Left renal pelvis (tissue), 4 donors: ENCODE results near the gene SLC45A2. TPM values are rescaled to one million over a fixed set of nuclear protein-coding genes. Genes with fewer than 3 reads are reported as not detected.
"Not testable (repeated sequence)": the region's sequence is repeated elsewhere in the genome, so short reads cannot be mapped to it uniquely, and the experiment has no call there.

Experiments
- DNase-seq, 4 donors: peaks; one replicate each; pipeline ENCODE4 v3.0.0-alpha.2; 2013; ENCODE audit warnings: low read depth in 4 of 4, low spot score in 3 of 4
- polyA plus RNA-seq, 4 donors: library from polyadenylated mRNA; unstranded; fragments of 120-200 nt; gene quantifications; one replicate each; pipeline ENCODE4 v1.2.1, GENCODE V29; 2013; ENCODE audit not compliant: insufficient read length in 4 of 4

Gene SLC45A2
- polyA plus RNA-seq, 4 donors, result 0.14 to 1.1 (median 0.38) TPM

DNA sequence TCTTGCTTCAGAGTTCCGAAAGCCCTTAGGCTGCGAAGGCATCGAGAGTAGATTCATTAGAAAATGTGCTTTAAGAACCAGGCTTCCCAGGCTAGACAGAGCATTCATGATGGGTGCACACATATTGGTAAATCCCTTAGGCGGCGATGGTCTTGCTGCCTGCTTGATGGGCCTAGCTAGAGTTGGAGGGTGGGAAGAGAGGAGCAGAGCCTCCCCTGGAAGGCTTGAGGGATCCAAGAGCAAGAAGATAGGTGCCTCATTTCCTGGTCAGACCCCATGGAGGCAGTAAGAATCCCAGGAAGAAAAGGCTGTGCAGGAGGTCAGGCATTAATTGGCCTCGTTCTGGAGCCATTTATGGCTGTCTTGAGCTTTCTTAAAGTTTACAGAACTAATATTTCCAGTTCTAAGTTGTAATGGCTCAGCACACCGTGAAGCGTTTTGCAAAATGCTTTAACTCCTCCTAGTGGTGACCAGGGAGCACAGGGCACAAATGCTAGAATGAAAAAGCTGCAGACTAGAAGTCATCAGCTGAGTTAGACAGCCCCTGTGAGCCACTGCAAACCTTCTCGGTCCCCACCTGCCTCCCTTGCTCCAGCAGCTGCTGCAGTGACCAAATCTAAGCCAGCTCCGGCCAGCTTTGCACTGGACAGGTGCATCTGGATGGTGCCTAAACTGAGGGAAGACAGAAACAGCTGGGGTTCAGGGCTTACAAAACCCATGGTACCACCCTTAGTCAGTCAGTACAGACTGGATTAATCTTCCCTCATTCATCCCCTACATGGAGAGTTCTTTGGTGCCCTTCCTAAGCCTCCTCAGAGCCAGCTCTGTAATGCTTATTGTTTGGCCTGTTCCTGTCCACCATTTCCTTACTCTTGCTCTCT is 14.7 kb downstream of the SLC45A2 start:
- DNase-seq, result peak in 3 of 4 donors; percentile 18 to 35 (median 26)

DNA sequence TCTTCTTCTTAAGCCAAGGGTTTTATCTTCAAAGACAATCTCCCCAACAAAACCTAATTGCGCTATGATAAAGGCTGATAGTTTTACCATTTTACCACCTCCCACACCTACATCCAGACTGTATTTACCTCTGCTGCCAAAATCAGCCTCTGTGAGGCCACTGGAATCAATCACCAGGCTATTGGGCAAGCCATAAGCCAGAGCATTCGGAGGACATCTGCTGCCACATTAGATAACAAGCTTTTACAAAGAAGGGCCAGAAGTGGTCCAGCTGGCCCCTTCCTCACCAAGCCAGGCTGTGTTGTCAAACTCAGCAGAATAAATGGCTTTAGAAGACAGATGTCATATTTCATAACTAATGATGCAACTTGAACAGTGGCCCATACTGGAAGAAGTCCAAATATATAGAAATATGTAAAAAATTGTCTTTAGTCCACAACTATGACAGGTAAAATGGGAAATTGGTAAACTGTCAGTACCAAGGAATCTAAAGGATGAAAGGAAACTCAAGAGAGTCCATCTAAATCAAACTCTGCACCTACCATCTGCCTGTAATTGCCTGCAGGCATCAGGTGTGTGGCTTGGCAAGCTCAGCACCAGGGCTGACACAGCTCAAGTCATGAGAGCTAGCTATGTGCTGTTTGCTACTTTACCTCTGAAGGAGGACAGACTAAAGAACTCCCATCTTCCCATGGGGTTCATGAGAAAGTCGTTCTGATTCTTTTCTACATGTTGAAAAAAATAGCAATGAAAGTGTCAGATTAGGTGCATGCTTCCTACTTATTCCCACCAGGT is 16.1 kb downstream of the SLC45A2 start:
- no peak for DNase-seq

DNA sequence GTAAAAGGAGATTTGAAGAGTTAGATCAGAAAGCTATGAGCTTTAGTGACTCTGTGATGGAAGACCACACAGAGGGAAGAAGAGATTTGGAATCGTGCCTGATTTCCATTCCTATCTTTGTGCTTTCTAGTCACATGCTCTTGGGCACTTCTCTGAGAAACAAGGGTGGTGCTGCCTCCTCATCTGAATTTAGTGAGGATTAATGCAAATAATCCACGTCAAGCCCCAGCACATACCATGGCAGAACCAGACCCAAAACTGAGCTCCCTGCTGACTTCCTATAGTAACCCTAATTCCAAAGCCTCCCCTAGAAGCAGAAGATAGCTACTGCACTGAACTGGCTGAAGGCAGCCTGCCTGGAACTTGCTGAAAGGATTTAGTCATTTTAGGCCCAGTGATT is 17.7 kb downstream of the SLC45A2 start:
- no peak for DNase-seq

DNA sequence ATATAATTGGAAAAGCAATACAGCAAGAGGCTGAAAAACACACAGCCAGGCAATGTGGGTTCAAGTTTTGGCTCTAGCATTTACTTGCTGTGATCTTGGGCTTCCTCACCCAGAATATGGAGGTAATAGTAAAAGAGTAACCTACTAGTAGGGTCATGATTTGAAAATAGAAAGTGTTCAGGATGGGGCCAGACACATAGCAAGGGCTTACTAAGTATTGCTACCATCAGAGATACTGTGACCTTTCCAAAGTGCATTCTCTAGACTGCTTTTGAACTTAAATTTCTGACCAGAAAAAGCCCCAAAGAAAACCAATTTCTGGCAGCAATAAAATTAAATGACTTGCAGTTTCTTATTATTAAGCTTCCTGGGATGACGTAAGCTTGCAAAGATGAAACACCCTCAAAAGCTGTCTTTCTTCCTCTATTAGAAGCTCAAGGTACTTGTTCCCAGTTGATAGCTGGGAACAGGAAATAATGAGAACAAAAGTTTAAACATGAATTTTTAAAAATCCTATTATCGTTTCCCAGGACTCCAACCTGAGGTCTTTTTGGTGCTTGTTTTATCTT is 20.3 kb downstream of the SLC45A2 start:
- no peak for DNase-seq

DNA sequence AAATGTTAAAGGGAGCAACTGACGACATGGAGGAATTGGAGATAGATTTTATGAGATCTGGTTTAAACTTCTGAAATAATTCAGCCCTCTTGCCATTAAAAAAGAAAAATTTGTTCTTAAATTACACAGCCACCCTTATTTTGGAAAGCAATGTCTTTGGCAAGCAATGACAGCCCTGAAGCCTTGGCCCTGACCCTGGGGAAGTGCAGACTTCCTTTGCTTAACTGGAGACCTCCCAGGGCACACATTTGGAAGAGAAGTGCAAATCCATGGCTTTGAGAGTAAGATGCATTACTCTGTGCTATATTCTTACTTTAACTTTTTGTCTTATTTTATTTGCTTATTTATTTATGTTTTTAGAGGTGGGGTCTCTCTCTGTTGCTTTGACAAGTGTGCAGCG is 26.3 kb downstream of the SLC45A2 start:
- no peak for DNase-seq

DNA sequence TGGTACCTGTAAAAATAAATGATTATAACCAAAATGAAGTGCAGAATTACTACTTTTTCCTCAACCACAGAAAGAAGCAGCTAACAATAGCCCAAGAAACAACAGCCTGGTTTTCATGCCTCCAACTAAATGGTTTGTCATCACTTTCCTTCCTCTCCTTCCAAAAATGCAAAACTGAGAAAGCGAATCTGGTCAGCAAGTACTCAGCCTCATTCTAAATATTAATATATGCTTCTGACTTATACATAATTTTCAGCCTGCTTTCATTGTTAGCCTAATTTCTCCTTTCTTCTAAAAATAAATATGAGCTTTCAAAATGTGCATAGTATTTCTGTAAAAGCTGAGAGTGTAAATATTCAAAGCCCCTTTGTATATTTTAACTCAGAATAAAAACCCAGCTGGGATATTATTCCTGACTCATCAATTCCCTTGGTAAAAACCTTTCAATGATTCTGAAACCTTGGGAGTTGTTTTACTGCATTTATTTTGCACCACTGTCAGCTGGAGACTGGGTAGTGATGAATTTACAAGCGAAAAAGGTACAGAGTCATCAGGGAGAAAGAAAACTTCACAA is 26.8 kb downstream of the SLC45A2 start:
- DNase-seq, result no peak

DNA sequence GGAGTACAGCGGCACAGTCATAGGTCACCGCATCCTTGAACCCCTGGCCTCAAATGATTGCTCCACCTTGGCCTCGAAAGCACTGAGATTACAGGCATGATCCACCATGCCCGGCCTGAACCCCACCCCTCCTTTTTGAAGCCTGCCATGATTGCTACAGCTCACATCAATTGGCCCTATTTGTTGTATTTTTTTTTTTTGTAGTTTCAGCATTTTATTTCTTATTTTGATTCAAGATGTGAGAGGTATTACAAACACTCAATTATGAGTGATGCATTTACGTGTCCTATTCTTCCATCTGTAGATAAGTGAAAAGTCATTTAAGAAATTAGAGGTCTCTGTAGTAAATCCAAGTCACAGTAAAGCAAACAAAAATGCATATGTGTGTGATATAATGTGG is 32.3 kb downstream of the SLC45A2 start:
- DNase-seq, result not testable (repeated sequence)

DNA sequence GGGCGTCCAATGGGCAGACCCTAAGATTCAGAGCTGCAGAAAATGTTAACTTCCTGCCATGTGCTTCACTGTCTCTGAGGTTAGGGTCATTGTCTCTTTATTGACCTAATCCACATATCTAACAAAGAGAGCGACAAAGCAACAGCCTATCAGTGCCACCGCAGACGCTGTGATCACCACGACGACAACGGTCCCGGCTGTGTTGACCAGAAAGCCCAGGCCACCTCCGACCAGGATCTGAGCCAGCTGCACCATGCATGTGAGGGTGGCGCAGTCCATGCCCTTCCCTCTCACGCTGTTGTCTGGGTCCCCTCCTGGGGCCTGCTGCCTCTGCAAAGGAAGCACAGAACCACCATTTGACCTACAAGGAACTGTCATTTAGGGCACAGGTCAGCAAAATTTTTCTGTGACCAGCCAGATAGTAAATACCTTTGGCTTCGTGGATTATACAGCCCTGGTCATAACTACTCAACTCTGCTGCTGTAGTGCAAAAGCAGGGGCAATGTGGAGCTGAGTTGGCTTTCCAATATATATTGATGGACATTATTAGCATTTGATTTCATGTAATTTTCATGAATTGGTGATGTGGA is 39.9 kb downstream of the SLC45A2 start:
- DNase-seq, result no peak

DNA sequence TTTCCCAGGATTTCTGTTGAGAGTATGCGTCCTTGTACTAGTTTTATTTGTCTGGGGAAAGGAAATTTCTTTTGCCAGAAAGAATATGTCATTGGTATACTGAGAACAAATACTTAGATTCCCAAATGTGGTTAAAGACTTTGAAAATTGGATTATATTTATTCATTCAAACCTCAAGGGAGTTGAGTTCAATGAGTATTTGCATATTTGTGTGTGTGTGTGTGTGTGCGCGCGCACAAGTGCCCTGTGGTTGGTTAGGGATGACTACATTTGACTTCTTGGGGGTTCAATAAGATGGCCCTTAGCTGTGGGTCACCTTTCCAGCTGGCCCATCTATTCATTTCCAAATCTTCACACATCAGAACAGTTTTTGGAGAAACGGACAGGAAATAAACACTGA is 43.4 kb downstream of the SLC45A2 start:
- no peak for DNase-seq

DNA sequence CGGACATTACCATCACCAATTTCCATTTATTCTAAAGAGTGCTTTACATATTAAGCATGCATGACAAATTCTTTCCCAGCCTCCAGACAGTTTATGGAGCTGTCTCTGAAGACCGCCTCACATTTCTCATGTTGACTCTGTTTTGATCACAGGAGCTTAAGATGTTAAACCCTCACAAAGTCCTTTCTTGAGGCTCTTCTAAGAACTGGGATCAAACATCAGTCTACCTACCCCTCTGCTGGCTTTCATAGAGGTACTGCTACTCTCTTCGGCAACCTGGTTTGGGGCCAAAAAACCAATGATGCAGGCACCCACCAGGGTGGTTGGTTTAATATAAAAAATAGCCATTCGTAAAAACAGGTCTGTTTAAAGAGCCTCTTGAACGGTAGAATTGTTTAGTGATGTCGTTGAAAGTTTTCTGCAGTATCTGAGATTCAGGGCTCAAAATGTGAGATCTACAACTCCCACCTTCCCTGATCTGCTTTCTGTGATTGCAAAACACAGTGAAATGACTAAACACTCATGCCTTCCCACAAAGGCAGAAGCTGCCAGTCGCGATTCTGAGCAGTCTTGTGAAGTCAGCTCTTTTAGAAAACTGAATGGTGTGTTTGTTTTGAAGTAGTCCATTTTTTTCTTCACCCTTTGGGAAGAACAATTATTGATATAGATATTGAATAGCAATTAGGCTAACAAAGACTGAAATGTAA is 44.8 kb downstream of the SLC45A2 start:
- no peak for DNase-seq

DNA sequence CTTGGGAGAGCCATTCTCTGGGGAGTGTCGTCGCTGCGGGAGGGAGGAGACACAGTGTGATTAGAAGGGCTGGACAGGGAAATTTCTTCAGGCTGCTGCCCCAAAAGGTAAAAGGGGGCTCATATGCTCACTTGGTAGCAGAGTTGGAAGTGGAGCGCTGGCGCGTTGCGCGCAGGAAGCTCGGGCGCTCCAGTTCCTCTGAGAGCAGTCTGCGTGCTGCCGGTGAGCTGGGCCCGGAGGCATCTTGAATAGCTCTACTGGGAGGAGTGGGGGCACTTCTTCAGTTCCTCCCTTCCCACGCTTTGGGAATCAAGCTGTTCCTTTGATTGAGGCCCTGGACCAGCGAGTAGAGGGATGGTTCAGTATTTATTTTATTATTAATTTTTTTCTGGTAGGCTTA is 45.6 kb downstream of the SLC45A2 start:
- DNase-seq, result no peak

DNA sequence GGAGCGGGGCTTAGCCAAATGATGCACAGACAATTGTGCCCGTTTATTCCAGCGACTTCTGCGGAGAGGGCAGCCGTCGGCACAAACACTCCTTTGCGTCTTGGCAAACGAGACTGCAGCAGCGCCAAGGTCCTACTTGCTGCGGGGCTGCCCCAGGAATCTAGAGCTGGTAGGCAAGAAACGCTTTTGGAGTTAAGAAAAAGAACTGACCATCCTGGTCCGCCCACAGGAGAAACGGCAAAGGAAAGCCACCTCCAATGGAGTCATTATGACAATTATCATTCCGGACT is 46.0 kb downstream of the SLC45A2 start:
- no peak for DNase-seq

DNA sequence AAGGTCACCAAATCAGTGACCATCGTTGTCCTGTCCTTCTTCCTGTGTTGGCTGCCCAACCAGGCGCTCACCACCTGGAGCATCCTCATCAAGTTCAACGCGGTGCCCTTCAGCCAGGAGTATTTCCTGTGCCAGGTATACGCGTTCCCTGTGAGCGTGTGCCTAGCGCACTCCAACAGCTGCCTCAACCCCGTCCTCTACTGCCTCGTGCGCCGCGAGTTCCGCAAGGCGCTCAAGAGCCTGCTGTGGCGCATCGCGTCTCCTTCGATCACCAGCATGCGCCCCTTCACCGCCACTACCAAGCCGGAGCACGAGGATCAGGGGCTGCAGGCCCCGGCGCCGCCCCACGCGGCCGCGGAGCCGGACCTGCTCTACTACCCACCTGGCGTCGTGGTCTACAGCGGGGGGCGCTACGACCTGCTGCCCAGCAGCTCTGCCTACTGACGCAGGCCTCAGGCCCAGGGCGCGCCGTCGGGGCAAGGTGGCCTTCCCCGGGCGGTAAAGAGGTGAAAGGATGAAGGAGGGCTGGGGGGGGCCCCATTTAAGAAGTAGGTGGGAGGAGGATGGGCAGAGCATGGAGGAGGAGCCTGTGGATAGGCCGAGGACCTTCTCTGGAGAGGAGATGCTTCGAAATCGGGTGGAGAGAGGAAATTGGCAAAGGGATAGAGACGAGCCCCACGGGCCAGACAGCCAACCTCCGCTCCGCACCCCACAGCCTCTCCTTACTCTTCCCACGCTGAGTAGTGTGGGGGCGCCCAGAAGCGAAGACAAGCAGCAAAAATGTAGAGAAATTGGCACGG is 46.6 kb downstream of the SLC45A2 start:
- DNase-seq, result no peak

DNA sequence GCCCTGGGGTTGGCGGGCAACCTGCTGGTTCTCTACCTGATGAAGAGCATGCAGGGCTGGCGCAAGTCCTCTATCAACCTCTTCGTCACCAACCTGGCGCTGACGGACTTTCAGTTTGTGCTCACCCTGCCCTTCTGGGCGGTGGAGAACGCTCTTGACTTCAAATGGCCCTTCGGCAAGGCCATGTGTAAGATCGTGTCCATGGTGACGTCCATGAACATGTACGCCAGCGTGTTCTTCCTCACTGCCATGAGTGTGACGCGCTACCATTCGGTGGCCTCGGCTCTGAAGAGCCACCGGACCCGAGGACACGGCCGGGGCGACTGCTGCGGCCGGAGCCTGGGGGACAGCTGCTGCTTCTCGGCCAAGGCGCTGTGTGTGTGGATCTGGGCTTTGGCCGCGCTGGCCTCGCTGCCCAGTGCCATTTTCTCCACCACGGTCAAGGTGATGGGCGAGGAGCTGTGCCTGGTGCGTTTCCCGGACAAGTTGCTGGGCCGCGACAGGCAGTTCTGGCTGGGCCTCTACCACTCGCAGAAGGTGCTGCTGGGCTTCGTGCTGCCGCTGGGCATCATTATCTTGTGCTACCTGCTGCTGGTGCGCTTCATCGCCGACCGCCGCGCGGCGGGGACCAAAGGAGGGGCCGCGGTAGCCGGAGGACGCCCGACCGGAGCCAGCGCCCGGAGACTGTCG is 47.3 kb downstream of the SLC45A2 start:
- no peak for DNase-seq

DNA sequence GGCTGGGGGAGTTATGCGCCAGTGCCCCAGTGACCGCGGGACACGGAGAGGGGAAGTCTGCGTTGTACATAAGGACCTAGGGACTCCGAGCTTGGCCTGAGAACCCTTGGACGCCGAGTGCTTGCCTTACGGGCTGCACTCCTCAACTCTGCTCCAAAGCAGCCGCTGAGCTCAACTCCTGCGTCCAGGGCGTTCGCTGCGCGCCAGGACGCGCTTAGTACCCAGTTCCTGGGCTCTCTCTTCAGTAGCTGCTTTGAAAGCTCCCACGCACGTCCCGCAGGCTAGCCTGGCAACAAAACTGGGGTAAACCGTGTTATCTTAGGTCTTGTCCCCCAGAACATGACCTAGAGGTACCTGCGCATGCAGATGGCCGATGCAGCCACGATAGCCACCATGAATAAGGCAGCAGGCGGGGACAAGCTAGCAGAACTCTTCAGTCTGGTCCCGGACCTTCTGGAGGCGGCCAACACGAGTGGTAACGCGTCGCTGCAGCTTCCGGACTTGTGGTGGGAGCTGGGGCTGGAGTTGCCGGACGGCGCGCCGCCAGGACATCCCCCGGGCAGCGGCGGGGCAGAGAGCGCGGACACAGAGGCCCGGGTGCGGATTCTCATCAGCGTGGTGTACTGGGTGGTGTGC is 48.0 kb downstream of the SLC45A2 start, which contains the start of gene RXFP3:
Gene RXFP3, plus strand, starts transcription at position 6 of the 636 bp plus-strand sequence. Its CDS starts 355 bp downstream, at position 361.
- DNase-seq, result peak in 1 of 4 donors; percentile 16

DNA sequence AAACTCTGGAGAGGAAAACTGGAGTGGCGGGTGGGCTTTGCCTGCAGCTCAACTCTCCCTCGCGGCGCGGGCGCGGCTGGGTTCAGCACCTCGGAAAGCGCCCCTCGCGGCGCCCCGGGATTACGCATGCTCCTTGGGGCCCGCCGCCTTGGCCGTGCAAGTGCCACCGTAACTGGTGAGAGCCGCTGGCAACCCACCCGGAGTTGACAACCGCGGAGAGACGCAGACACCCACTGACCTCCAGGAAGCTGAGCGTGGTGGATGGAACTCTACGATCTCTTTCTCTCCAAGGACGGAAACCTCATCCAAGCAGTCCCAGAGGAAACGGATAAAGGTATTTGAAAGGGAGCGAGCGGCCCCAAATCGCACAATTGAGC is 48.5 kb downstream of the SLC45A2 start:
- DNase-seq, result peak; percentile 35 to 63 (median 57)

DNA sequence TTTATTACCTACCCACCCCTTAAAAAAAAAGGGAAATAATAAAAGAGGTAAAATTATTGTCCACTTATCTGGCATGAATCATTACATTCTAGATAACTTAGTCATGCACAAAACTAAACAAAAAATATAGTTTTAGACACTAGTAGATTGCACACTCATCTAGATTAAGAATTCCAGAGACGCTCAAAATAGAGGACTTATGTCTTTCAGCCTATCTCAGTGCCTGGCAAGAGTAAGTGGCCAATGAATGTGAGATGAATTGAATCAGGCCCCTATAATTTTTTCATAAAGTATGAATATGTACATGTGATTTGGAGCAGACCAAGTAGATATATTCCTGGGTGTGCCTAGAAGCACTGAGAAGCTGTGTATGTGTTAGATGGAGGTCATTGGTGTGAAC is 50.3 kb downstream of the SLC45A2 start:
- no peak for DNase-seq

DNA sequence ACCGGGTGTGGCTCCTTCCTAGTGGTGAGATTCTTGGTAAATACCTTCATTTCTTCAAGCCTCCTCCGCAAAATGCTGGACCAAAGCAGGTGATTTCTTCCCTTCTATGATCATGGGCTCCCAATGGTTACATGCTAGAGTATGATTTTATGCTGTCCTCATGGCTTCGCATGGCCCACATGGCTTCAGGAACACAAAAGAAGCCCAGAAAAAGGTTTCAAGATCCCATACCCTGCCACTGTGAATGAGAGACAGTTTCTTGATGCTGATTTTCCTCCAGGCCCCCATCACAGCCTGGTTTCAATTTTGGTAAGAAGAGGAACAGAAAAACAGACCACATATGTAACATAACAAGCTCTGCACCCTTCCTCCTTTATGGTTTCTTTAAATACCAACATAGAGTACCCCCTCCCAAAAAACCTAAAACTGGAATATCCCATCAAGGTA is 50.7 kb downstream of the SLC45A2 start:
- DNase-seq, result no peak
